Brain microvascular endothelial cell (primary cell): ENCODE results near the gene XXYLT1.

Source experiments
- DNase-seq: peaks from one replicate; pipeline ENCODE4 v3.0.0-alpha.2; 2020
- H3K27ac ChIP-seq: fragments of 250-450 bp; sonication (Bioruptor Pico); 2 replicates; pipeline ENCODE4 v1.5.1; 2020; ENCODE audit warnings: mild to moderate bottlenecking, moderate library complexity
- H3K27me3 ChIP-seq: fragments of 250-450 bp; sonication (Bioruptor Pico); replicated peaks from 2 replicates; pipeline ENCODE4 v1.5.1; 2020; ENCODE audit warnings: mild to moderate bottlenecking
- H3K36me3 ChIP-seq: fragments of 250-450 bp; sonication (Bioruptor Pico); replicated peaks from 2 replicates; pipeline ENCODE4 v1.5.1; 2020; ENCODE audit warnings: mild to moderate bottlenecking
- H3K4me3 ChIP-seq: 2 replicates; pipeline ENCODE4 v1.5.1; 2011; ENCODE audit warnings: low read depth, mild to moderate bottlenecking, control low read depth, low read length, moderate library complexity
- in situ Hi-C: cut with HindIII; loops from 2 replicates; pipeline ENCODE4 v1.10.0; 2017; ENCODE audit warnings: low sequenced_read_pairs, low pct_ligation_motif_present
- TF ChIP-seq, protein P1 (sequence below): IDR thresholded peaks from 2 replicates; pipeline ENCODE4 v1.5.1; 2011; ENCODE audit warnings: low read depth, mild to moderate bottlenecking, moderate library complexity, low read length, control low read depth, inconsistent platforms; ENCODE audit errors: missing control alignments

XXYLT1 gene

GRCh38 chr3:195124378-195124992 lies 146.5 kb downstream of the XXYLT1 start:
- in situ Hi-C loops: loop anchor here (25.0 kb wide), 1 partner anchor 462 kb away; the partner anchor contains the start of gene LSG1
- H3K27me3 ChIP-seq: no peaks in the 10 kb centered on the region
- TF ChIP-seq, protein P1, sequence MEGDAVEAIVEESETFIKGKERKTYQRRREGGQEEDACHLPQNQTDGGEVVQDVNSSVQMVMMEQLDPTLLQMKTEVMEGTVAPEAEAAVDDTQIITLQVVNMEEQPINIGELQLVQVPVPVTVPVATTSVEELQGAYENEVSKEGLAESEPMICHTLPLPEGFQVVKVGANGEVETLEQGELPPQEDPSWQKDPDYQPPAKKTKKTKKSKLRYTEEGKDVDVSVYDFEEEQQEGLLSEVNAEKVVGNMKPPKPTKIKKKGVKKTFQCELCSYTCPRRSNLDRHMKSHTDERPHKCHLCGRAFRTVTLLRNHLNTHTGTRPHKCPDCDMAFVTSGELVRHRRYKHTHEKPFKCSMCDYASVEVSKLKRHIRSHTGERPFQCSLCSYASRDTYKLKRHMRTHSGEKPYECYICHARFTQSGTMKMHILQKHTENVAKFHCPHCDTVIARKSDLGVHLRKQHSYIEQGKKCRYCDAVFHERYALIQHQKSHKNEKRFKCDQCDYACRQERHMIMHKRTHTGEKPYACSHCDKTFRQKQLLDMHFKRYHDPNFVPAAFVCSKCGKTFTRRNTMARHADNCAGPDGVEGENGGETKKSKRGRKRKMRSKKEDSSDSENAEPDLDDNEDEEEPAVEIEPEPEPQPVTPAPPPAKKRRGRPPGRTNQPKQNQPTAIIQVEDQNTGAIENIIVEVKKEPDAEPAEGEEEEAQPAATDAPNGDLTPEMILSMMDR: no peak

DNA sequence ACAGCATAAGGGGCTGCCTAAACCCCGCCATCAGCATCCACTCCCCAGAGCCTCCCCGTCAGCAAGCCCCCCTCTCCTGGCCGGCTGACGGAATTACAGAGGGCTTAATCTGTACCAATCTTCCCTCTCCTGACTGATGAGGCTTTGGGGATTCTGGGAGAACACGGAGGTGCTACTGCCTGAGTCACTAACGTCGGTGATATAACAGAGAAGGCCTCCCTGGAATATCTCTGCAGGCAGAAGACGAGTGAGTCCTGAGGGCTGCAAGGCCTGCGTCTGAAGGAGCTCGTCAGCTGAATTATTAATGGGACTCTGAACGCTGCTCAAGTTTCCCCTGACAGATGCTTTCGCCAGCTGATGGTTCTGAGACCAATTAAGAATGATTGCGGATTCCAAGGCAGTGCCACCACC lies 147.7 kb downstream of the XXYLT1 start:
- no peak for DNase-seq
- no peak overlapping the region for H3K4me3 ChIP-seq
- H3K36me3 ChIP-seq: no peaks in the 10 kb centered on the region
- TF ChIP-seq, protein P1: peak; percentile 56
- H3K27ac ChIP-seq: no peak overlapping the region
- H3K27me3 ChIP-seq: no peaks in the 10 kb centered on the region
- in situ Hi-C loops: loop anchor here (25.0 kb wide), 1 partner anchor 461 kb away; the partner anchor contains the start of gene LSG1

More at GRCh38 chr3:195124378-195124992, 146.5 kb downstream of the XXYLT1 start:
- H3K4me3 ChIP-seq: no peak overlapping the region
- no peaks in the 10 kb centered on the region for H3K36me3 ChIP-seq
- no peak overlapping the region for H3K27ac ChIP-seq
- DNase-seq: no peak

GRCh38 chr3:195122261-195122660 lies 148.7 kb downstream of the XXYLT1 start:
- no peak for DNase-seq
- Histone ChIP-seq H3K27me3 (no peaks in the 10 kb centered on the region), H3K36me3 (no peaks in the 10 kb centered on the region), H3K4me3 (no peak overlapping the region), H3K27ac (no peak overlapping the region)
- TF ChIP-seq, protein P1: no peak
- in situ Hi-C loops: loop anchor here (25.0 kb wide), 1 partner anchor 460 kb away; the partner anchor contains the start of gene LSG1

- no peak overlapping the region for H3K4me3 ChIP-seq
- H3K27ac ChIP-seq: peak overlapping the region; percentile 96
- in situ Hi-C loops: loop anchor here (25.0 kb wide), 1 partner anchor 458 kb away; the partner anchor contains the start of gene LSG1
Measured at GRCh38 chr3:195120267-195120601, 150.7 kb downstream of the XXYLT1 start.

DNA sequence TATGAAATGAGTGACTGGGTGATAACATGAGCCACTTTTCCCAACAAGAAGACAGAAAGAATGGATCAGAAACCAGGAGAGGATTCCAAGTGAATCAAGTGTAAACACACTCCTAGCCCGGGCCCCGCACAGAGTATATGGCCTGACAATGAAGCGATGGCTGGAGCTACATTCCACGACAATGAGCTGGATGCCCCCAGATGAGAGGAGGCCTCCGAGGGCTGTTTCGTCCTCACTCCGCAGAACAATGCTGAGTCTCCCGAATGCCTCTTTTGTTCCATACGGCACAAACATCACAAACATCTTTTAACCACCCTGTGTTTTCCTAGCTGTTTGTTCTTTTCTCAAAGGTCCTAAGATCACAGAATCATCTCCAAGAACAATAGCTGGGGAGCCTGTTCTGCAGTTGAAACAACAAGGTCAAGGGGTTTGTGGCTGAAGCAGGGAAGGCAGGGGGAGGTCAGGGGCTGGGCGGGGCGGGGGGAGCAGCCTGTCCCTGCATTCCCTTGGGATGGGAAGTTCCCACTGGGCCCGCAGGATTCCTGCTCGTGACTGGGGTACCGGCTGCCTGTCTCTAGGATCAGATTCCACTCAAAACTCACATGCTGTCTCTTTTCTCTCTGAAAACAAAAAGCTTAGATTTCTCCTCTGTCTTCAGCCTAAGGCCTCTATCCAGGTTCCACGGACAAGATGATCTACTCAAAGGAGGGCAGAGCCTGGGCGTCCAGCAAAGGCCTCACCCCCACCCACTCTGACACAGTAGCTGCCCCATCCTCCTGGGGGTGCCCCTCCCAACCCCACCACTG lies 151.3 kb downstream of the XXYLT1 start:
- no peaks in the 10 kb centered on the region for H3K36me3 ChIP-seq
- TF ChIP-seq, protein P1: no peak
- in situ Hi-C loops: loop anchor here (25.0 kb wide), 1 partner anchor 457 kb away; the partner anchor contains the start of gene LSG1
- H3K4me3 ChIP-seq: no peak overlapping the region
- H3K27me3 ChIP-seq: no peaks in the 10 kb centered on the region
- peak overlapping the region; percentile 96 for H3K27ac ChIP-seq
- DNase-seq: peak; percentile 96

More at GRCh38 chr3:195120267-195120601, 150.7 kb downstream of the XXYLT1 start:
- TF ChIP-seq, protein P1: no peak
- Histone ChIP-seq H3K27me3 (no peaks in the 10 kb centered on the region), H3K36me3 (no peaks in the 10 kb centered on the region)
- no peak for DNase-seq
